ENCODE measurements around the gene WFDC1. TPM values are rescaled to one million over a fixed set of nuclear protein-coding genes. Genes with fewer than 3 reads are reported as not detected.

The WFDC1 gene
- total RNA-seq (2014; rRNA removed) = not detected in 2 replicates
- 0.06 TPM for polyA plus RNA-seq (2012)

GRCh38 chr16:84294531-84295142 lies at the start of gene WFDC1:
WFDC1 (plus strand) TSS chr16:84294878; CDS start chr16:84294972, 94 bp downstream.
- DNase-seq (ENCODE audit: low read depth) = no peak

GRCh38 chr16:84245956-84246678 lies 48.6 kb upstream of the WFDC1 start:
- no peak for DNase-seq (ENCODE audit: low read depth)

- no peak for DNase-seq (ENCODE audit: low read depth)
These were observed 48.0 kb upstream of the WFDC1 start for GRCh38 chr16:84246679-84247077.

GRCh38 chr16:84247331-84247730 lies 47.3 kb upstream of the WFDC1 start:
- DNase-seq (ENCODE audit: low read depth) = no peak

GRCh38 chr16:84247844-84248243 lies 46.8 kb upstream of the WFDC1 start:
- peak; percentile 69 for DNase-seq (ENCODE audit: low read depth)

DNA sequence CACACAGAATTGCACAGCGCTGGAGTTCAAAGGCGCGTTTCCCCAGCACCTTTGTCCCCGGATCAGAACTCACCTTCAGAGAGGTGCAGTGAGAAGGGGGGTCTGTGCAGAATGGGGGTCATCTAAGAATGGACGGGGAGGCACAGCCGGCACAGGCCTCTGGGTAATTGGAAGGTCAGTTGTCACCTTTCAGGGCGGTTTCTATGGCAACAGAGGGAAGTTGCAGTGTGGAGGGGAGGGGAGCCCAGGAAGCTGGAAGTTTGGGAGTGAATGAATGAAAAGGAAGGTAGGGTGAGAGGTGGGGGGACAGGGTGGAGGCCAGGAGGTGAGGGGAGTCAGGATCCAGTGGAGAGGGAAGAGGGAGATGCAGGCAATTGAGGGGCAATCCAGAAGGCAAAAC lies 42.5 kb upstream of the WFDC1 start:
- DNase-seq (ENCODE audit: low read depth) = no peak

DNA sequence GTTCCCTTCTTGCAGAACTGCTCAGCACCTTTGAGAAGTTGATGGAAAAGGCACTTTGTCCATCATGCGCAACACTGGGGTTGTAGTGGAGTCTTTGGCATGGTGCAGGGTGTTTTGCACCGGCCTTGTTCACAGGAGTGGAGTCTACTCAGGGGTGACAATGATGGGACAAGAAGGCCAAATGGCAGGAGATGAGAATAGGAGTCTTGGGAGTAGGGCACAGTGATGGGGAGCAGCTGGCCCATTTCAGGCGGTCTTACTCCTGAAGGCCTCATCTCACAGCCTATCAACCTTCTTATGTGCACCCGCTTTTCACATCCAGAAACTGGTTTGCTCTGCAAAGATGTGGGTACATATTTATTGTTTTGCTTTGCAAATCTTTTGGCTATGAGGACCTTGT lies 41.5 kb upstream of the WFDC1 start:
- DNase-seq (ENCODE audit: low read depth) = no peak

- DNase-seq (ENCODE audit: low read depth) = no peak
These were observed 40.6 kb upstream of the WFDC1 start for GRCh38 chr16:84254062-84254461.

DNA sequence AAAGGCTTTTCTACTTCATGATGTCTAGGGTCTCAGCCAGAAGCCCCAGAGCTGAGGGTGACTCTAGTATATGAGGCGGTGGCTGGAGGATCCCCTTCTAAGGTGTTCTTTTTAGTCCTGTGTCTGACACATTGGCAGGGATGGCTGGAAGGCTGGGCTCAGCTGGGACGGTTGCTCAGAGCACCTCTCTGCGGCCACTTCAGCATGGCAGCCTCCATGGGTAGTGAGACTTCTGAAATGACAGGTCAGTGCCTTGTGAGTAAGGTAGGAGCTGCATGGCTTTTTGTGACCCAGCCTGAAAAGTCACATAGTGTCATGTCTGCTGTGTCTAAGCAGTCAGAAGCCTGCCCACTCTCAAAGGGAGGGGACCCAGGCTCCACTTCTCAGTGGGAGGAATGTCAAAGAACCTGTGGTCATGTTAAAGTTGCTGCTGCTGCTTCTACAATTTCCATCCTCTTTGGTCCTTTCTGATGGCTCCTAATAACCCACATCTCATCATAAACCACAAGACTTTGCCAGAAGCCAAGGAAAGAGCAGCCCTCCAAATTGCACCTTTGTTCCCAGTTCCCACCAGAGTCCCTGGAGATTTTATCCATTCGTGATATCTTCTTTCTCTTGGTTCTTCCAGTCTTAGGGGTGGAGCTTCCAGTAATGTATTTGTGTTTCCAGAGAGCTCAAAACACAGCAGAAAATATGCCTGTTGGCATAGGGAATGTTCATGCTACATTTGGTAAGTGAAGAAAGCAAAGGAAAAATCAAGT lies 39.4 kb upstream of the WFDC1 start:
- DNase-seq (ENCODE audit: low read depth) = no peak

DNA sequence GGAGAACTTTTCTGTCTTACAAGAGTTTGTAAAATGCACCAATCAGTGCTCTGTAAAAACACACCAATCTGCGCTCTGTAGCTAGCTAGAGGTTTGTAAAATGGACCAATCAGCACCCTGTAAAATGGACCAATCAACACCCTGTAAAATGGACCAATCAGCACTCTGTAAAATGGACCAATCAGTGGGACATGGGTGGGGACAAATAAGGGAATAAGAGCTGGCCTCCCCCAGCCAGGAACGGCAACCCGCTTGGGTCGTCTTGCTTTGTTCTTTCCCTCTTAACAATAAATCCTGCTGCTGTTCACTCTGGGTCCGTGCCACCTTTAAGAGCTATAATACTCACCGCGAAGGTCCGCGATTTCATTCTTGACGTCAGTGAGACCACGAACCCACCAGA lies 36.4 kb upstream of the WFDC1 start:
- DNase-seq (ENCODE audit: low read depth) = no peak

- no peak for DNase-seq (ENCODE audit: low read depth)
These were observed 35.0 kb upstream of the WFDC1 start for GRCh38 chr16:84259691-84260090.

DNA sequence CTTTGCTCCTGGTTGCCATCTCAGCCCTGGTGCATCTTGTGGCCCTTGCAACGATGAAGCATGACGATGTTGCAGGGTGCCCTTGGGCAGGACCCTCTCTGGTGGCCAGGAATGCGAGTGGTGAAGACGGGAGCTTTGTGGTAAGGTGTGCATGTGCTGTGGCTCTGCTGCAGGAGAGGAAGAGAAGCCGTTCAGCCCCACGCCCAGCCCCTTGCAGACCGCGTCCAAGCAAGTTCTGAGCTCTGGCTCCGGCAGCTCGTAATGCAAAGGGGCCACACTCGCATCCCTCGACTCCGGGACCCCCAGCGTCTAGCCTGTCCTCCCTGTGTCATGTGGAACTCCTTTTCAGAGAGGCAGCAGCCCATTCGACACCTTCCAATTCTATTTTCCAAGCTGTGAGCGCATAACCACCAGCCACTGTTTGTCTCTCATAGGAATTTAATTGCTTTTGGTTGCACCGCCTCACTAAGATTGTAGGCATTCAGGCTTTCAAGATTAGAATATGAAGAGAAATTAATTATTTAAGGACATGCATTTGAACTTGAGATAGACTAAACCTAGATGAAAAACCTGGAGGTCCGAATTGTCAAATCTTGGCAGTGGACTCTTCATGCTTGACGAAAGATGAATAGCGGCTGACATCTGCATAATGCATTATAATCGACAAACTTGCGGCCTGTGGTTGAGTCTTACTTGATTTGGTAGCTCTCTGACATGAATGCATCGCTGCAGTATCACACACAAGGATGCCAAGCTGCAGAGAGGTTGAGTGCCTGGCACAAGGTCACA lies 33.7 kb upstream of the WFDC1 start:
- no peak for DNase-seq (ENCODE audit: low read depth)

GRCh38 chr16:84262031-84262430 lies 32.6 kb upstream of the WFDC1 start:
- no peak for DNase-seq (ENCODE audit: low read depth)

- DNase-seq (ENCODE audit: low read depth) = no peak
These were observed 31.7 kb upstream of the WFDC1 start for GRCh38 chr16:84262939-84263338.

DNA sequence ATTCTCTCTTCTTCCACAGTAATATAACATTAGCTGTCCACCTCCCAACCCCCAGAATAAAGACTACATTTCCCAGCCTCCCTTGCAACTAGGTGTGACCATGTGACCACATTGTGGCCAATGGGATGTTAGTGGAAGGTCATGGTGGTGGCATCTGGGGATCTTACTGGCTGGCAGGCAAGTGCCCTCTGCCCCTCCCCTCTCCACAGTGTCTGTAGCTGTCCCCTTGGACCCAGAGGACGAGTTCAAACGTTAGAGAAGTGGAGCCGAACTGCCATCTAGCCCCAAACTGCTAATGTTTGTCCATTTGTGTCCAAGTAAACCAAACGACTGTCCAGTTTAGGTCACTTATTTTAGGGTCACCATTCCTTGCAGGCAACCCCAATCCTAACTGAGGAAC lies 28.2 kb upstream of the WFDC1 start:
- DNase-seq (ENCODE audit: low read depth) = peak; percentile 59

DNA sequence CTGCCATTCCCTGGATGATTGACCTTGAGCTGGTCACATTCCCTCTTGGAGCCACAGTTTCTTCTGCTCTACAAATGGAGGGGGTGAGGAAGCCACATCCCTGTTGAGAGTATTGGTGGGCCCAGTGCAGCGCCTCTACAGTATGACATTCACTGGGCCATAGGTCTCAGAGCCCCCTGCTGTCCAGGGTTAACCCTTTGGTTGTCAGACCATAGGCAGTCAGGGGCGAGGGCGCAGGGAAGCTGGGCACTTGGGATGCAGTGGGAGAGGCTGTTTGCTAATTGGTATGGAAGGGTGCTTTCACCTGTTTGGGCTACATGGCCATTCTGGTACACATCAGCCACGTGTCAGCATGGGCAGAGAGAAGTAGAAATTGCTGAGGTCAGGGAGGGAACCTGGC lies 27.3 kb upstream of the WFDC1 start:
- DNase-seq (ENCODE audit: low read depth) = no peak

- no peak for DNase-seq (ENCODE audit: low read depth)
These were observed 26.2 kb upstream of the WFDC1 start for GRCh38 chr16:84268291-84269040.

DNA sequence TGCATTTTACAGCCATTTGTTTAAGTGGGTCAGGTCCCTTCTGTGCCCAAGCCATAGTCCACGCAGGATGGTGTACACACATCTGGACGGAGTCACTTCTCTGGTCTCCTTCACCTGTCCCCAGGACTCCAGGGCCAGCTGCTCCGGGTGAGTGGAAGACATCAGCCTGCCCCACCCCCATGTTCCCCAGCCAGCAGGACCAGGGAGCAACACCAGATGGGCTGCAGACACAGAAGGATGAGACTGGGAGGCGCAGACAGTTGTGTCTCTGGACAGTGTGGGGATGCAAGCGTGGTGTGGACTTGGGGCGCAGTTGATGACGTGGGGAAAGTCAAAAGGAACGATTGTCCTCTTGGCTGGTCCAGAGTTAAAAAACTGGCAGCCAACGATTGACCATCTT lies 24.6 kb upstream of the WFDC1 start:
- no peak for DNase-seq (ENCODE audit: low read depth)

- DNase-seq (ENCODE audit: low read depth) = no peak
These were observed 24.1 kb upstream of the WFDC1 start for GRCh38 chr16:84270531-84270930.

GRCh38 chr16:84271037-84271436 lies 23.6 kb upstream of the WFDC1 start:
- DNase-seq (ENCODE audit: low read depth) = no peak

DNA sequence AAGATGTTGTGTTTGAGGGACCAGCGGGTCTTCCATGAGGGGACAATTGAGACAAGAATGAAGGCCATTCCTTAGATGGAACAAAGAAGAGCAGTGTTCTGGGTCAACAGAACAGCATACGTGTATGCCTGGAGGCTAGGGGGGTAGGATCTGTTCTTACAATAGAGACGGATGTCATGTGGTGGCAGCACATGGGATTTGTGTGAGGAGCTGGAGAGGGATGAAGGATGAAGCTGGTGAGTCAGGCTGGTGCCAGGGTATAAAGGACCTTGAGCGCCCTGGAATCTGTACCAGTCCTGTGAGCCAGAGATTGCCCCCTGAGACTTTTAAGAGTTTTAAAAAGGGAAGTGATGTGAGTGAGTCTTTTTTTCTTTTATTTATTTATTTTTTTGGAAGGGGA lies 22.8 kb upstream of the WFDC1 start:
- no peak for DNase-seq (ENCODE audit: low read depth)

Measured in LHCN-M2 (cell line).